NCI-H1092 (cell line): Measurements from ENCODE around the gene REELD1.

Source experiments
- DNase-seq: peaks from one replicate; lab custom pipeline; 2025; lab: John Stamatoyannopoulos, UW

Gene REELD1

DNA sequence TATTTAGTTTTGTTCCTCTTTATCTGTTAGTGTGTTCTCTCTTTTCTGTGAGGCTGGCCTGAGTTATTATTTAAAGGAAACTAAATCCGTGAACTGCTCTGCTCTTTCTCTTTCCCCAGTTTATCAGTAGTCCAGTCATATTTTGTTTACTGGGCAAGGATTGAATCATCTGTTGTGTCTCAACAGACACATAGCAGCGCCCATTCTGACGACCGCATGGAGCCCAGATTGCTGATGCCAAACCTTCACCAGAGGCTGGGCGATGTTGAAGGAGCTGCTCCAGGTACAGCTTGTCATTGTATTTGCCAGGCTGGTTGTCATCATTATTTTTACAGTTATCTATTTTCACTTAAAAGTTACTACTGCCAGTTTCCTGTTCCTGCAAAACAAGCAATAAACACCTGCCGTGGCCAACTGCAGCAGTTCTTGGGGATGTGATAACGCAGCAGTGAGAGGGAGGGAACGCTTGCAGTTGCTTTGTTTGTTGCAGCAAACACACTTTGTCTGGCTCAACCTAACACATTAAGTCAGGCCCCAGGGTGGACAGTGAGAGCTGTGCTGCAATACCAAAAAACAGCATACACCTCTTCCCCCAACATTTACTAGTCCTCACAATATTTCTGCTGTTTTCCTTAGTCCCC lies 10.1 kb downstream of the REELD1 start:
- DNase-seq: no peak

DNA sequence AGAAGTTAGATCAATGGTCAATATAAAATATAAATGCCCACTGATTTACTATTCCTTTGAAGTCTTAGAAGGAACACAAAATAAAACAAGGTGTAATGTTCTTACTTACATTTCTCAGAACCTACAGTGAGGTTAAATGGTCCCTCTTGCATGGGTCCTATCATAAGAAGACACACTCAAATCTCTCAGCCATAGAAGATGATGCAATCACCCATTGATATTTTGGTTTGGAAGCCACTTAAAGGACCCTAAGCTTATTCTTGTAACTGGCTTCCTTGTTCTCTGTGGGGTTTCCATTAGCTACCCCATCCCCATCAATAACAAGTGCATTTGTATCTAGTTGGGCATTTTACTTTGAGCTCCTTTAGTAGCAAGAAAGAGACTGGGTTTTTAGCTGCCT lies 15.1 kb downstream of the REELD1 start:
- no peak for DNase-seq

DNA sequence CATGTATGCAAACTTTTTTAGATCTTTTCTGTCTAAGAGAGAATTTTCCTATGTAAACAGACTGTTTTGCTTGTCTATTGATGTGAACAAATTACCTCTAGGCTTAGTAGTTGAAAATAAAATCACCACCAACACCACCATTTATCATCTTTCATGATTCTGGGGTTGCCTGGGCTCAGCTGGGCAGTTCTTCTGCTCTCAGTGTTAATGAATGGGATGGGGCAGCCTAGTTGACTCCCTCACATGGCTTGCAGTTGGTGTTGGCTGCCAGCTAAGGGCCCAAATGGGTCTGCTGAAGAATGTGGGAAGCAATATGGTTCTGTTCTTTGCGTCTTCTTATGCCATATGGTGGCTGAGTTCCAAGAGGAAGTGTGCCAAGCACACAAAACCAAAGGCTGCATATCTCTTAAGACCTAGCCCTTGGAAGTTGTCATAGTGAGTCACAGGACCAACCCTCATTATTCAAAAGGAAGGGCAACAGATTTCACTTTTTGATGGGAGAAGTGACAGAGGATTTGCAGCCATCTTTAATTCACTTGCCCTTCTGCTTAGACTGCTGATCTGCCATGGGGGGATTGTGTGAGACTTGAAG lies 17.9 kb downstream of the REELD1 start:
- no peak for DNase-seq

DNA sequence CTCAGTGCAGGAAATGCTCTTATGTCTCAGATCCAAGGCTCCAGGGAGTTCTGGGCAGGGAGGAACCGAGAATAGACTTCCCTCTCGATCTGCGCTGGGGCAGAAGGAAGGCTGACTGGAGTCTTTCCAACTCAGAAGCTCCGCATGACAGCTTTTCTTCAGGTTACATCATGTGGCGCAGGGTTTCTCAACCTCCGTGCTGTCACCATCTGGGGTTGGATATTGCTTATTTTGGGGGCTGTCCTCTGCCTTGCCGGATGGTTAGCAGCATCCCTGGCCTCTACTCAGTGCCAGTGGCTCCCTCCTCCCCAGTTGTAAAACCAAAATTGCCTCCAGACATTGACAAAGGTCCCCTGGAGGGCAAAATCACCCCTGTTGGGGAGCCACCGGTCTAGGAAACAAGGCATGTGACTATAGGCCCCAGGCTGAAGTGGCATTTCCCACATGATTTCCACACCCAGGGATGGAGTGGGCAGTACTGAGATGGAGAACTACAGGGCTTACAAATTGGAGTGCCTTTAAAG lies 21.4 kb downstream of the REELD1 start:
- no peak for DNase-seq

DNA sequence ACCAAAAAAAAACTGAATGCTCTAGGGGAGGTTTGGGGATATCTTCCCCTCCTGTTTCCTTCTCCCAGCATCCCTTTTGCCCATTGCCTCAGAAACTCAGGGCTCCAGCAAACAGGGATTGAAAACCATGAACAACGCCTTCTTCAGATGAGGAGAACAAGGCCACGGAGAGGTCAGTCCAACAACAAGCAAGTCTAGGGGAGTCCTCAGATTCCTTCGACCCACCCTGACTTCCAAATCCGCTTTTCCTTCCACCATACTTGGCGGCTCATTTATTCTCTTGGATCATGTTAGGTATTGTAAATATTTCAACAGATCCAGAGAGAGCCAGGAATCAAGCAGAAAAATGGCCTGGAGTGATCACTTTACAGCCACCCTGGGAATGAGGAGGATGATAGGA lies 21.9 kb downstream of the REELD1 start:
- DNase-seq: no peak

DNA sequence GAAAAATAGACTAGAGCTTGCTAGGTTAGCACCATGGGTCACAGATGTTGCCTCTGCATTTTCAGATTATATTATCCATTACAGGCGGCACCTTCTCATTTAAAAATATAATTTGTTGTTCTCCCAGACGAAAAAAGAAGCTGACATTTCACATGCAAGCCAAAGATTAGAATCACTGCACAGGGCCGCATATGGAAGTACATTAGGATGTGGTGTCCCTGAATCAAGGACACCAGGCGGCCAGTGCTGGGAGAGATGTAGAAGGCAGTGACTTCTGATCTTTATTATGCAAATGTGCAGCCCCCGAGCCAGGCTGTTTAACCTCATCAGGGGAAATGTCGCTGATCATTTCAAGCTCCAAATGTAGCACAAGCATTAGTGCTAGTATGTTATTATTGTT lies 22.8 kb downstream of the REELD1 start:
- no peak for DNase-seq

DNA sequence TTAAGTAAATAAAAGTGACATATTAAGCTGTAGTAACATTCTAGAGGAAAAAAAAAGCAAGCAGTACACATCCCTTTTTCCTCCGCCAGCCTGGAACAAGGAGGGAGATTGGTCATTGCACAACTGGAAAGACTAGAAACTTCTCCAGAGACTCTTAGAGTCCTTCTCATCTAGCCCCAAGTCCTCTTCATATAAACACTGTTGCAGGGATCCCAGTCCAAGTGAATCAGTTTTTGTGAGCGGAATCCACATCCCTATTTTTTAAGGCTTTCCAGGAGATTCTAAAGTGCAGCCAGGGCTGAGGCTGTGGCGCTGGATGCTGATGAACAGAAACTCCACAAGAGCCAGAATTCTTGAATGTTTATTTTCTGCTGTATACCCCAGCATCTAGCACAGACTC lies 23.8 kb downstream of the REELD1 start:
- no peak for DNase-seq

DNA sequence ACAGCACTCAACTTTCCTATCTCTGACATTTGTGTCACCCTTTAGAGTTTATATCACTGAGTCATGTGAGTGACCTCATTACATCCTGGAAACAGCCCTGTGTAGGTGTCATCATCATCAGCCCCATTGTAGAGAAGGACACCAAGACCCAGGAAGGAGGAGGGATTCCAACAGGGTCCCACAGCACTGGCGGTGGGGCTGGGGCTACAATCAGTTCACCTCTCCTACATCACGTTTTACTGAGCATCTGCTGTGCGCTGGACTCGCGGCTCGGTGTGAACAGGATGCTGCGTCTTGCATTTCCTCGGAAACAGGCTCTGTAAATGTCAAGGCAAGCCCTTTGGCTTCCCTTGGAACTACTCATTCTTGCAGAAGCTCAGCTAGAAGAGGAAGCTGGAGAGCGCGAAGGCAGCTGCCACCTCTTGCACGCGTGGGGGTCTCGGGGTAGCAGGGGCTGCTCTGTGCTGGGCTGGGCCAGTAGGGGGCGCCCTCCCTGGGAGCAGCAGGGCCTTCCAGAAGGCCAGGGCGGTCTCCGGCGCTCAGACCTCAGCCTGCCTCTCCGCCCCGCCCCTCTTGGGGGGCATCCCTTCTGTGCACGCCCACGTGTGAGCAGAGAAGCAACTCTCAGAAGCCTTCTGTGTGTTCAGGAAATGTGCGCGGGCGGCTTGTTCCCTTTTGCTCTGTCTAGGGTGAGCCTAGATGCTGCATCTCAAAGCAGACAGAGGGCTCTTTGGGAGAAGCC lies 29.0 kb downstream of the REELD1 start:
- DNase-seq: no peak

DNA sequence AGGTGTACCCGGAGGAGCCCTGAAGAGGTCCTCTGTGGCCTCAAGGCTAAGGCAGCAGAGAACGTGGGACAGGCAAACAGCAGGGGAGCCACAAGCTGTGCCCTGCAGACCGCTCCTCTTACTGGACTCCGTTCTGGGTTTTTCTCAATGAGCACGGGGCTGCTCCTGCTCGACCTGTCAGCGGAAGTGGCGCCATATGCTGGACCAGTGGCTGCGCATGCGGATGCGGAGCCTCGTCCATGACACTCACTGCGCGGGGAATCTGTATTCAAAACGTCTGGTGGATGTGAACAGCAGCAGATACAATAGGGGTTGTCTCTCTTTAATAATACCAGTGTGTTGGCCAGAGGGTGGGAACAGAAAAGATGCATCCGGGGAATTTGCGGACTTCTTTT lies 29.5 kb downstream of the REELD1 start:
- DNase-seq: no peak

DNA sequence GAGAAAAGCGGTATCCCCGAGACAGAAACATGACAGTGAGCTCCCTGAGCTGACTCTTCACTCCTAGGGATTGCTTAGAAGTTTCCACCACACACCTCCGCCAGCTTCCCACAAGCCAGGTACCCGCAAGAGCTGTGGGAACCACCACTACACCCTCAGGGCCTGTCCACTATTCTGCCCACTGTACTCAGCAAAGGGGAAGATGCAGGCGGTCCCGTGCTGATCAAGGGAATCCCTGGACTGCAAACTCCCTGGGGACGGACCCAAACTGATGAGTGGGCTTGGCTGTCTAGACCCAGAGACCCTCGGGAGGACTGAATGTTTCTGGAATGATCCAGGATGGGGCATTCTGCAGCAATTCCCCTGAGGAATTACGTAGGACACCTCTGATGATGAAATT lies 30.2 kb downstream of the REELD1 start:
- no peak for DNase-seq

DNA sequence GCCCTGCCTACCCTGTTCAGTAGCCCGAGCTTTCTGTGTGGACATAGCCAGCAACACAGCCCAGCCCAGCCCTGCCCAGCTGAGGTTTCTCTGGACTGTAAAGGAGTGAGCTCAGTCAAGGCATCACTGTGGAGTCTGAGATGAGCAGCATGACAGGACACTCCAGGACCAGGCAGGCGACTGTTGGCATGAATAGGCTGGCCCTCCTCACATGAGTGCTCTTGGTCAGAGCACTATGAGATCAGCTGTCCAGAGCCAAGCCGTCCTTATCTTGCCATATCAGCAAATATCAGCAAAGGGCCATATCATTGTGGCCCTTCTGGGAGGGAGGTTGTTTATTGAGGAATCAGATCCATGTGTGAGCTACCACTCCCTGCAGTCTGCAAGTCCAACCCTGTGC lies 30.9 kb downstream of the REELD1 start:
- DNase-seq: no peak

DNA sequence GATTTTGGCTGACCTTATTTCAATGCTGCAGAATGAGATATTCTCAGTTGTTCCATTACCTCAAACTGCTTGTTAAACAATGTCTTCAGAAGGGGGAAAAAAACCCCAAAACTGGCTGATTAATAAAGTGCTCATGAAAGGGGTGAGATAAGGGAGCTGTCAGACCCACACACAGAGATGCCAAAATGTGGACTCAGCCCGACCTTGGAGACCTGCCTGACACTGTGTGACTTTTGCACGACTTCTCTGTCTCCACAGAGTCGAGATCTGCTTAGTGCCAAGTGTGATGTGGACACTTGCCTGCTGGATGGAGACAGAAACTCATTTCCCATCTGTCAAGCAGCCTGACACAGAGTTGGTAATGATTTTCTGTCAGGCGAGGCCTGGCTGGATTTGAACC lies 31.5 kb downstream of the REELD1 start:
- DNase-seq: no peak

DNA sequence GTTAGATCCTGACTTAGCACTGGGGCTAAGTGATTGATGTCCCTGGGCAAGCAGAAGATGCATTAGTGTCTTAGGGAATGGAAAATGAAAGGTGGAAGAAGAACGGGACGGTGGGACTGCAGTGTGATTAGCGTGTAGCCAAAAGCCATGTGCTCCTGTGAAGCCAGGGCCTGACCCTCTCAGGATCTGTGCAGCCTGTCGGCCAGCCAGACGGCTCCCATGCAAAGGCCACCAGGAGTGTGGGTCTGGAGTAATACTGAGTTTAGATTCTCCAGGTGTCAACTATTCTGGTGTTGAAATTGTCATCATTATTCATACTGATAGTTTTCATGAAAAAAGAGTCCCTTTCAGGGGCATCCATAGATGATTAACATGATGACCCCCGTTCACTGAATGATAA lies 32.0 kb downstream of the REELD1 start:
- no peak for DNase-seq

DNA sequence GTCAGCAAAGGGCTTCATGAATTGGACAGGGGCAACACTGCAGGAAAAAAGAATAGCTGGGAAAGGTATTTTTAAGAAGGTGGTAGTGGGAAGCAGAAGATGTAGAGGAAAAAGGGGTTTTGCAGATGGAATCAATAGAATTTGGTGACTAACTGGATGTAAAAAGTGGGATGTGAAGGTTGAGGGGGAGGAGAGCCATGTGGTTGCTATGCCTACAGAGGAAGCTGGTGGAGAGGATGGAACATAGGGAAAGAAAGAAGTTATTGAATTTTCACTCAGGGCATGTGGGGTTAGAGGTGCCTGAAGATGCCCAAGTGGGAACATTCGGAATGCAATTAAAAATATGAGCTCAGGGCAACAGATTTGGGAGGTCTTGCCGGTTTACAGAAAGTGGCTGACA lies 33.0 kb downstream of the REELD1 start:
- no peak for DNase-seq

DNA sequence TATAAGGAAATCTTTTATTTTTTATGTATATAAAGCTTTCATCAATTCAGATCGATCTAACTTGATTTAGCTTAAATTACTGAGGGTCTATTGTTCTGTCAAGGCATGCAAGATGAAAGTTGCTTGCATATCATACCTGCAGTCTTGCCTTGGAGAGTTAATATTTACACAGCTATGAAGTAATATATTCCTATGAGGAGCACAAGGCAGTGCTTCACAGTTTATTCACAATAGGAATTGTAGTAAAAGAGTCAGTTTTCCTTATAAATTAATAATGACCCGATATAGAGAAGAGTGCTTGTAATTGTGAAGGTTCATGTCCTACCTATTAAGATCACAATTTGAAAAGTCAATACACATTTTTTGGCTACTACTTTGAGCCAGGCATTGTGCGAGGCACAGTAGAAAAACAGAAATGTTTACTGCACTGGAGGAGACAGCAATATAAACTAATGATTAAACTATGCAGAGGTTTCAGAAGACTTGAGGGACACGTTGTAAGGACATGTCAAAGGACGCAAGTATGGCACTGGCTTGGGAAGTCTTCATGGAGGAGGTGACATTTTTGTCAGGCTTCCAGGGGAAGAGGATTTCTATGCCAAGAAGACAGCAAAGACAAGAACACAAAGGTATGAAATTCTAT lies 38.8 kb downstream of the REELD1 start:
- no peak for DNase-seq

DNA sequence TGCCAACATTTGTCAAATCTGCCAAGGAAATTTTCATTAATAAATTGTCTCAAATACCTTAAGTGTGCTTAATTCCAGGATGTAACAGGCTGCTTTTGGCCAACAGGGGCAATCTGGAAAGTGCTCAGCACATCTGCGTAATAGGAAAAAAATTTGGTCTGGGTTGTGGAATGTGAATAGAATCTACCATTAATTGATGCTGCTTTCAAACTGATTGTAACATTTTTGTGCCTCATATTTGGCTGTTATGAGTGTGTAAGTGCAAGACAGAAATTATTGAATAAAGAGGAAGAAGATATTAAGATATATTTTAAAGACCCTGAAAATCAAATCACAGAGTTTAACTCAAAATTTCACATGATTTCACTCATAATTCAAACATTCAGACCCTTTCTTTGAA lies 41.1 kb downstream of the REELD1 start:
- no peak for DNase-seq

DNA sequence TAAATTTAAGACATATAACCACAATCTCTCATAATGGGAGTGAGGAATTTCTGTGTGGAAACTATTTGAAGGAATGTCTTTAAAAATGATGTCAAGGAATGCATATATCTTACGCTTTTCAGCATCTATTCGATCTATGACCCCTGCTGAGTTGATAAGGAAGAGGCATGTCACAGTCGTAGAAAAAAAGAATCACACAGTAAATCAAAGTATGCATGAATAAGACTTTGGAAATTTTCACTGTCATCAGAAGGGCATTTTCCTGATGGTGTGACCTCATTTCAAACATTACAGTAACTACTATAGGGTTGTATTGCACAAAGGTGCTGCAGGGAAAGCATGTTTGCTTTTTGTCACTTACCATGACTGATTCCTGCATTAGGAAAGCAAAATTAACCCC lies 41.5 kb downstream of the REELD1 start:
- DNase-seq: no peak

DNA sequence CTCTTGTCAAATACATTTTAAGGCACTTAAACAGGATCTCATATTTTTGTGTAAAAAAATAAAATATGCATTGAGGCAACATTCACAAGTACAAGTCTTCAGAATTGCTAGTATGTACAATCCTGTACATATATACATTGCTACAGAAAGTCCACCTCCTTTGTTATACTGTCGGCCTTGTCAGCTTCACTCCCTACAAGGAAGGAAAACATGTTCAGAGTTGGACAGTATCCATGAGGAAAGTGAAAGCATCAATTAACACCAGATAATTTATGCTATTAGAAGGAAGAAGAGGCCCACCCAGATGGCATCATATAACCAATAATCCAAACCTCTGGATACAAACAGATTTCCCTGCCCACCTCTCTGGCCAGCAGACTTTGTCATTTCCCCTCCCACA lies 42.0 kb downstream of the REELD1 start:
- no peak for DNase-seq

DNA sequence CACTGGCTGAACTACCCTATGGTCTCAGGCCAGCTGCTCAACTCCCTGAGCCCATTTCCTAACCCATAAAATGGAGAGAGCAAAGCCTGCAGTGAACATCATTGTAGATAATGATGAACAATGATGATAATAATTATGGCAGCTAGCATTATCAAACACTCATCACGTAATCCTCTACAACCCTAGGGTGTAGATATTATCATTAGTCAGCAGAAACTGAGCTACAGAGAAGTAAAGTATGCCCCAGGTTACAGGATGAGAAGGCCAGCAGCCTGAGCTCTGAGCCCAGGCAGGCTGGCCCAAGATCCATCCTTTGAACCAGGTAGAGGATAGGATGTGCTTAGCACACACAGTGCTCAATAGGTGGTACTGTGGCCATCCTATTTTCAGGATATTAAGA lies 43.2 kb downstream of the REELD1 start:
- DNase-seq: no peak

DNA sequence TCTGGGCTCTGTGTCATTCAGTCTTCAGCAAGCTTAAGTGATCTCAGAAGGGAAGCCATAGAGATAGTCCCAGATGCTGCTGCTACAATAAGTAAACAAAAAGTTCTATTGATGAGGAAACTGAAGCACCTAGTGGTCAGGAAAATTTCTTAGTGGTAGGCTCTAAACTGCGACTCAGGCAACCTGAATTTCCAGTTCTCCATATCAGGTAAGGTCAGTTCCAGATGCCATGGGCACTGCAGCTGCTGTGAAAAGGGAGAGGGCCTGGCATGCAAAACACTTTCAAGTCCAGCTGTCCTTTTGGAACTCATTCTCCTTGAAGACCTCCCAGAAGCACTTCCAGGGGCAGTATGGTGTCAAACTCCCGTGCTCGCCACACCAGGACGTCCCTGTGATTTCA lies 46.2 kb downstream of the REELD1 start:
- no peak for DNase-seq

DNA sequence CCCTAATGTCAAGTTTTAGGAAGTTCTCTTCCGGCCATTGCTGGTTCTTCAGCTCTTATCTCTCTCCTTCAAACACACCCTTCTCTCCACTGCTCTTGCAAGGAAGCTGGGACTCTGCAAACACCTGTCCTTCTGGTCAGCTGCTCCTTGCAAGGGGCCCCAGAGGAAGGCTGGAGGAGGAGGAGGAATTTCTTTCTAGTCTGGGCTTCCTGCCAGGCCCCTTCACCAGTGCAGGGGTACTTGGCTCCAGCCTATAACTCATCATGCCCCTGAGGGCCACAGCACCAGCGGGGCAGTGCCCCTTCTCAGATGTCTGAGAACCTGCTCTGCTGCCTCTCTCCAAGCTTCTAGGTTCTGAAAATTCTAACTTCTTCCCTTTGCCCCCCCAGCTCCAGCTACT lies 46.7 kb downstream of the REELD1 start:
- no peak for DNase-seq

DNA sequence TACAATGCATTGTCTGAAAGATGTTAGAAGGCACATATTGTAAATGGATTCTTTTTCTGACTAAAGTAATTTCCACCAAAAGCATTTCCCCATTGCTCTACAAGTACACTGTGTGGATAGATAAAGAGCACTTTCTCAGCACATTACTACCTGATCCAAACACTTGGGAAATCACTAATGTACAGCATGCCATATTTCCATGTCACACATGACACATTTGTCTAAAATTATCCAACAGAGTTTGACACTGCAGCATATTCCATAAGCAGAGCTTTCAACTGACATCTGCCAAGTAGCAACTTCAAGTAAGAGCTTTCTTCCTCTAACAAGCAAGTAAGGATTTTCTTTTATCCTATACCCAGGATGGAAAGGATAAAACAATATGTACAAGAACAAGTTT lies 49.5 kb downstream of the REELD1 start:
- DNase-seq: no peak

DNA sequence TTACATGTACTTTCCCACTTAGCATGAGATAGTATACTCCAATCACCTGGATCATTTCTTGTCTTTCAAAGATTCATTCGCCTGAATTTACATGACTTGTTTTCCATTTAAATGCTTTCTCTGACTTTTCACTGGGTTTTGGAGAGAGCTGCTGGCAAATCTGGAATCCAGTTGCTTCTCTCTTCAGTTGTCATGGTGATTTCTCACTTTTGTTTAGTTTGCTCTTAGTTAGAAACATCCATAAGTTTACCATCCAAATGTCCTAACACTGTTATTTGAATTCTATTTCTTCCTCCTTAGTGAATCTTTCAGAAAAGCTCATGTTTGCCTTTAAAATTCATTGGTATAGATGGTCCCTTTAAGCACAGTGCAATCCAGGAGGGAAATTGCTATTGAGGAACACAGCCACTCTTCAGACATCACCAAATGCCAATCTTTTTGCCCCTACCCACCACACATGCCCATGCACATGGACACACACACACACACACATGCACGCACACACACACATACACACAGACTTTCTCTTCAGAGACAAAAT lies 51.7 kb downstream of the REELD1 start:
- DNase-seq: no peak
